ENCODE results near the gene RACK1. TPM values are rescaled to one million over a fixed set of nuclear protein-coding genes. Genes with fewer than 3 reads are reported as not detected.

RACK1 gene
- total RNA-seq, 1 donor from 2014 or later = 628 TPM

DNA sequence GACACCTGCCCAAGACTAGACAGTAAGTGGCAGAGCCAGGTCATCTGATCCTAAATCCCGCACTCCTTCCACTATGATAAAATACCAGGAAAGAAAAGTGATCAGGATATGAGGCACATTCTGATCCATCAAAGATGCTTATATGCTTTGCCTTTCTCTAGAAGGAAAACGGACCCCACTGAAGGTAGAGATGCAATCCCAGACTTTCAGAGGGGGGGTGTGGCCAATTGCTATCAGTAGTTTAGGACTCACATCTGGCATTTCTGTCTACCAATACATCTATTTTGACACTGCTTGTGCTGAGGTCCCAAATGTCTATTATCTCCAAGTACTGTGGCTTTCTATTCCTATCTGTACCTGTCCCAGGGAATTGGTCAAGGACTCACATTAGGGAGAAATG lies 15.6 kb upstream of the RACK1 start:
- TF ChIP-seq, protein P1, sequence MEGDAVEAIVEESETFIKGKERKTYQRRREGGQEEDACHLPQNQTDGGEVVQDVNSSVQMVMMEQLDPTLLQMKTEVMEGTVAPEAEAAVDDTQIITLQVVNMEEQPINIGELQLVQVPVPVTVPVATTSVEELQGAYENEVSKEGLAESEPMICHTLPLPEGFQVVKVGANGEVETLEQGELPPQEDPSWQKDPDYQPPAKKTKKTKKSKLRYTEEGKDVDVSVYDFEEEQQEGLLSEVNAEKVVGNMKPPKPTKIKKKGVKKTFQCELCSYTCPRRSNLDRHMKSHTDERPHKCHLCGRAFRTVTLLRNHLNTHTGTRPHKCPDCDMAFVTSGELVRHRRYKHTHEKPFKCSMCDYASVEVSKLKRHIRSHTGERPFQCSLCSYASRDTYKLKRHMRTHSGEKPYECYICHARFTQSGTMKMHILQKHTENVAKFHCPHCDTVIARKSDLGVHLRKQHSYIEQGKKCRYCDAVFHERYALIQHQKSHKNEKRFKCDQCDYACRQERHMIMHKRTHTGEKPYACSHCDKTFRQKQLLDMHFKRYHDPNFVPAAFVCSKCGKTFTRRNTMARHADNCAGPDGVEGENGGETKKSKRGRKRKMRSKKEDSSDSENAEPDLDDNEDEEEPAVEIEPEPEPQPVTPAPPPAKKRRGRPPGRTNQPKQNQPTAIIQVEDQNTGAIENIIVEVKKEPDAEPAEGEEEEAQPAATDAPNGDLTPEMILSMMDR (IDR thresholded peaks at IDR 0.05; ENCODE audit: borderline replicate concordance) = no peak
- Histone ChIP-seq H3K27me3 (ENCODE audit: low read depth) (no peaks in the 10 kb centered on the region), H3K4me3 (peak overlapping the region; percentile 88), H3K27ac (replicated peaks) (no peak overlapping the region), H3K36me3 (peaks cover 34% of the 10 kb centered on the region), H3K4me1 (peaks cover 92% of the 10 kb centered on the region), H3K9me3 (replicated peaks) (no peaks in the 10 kb centered on the region)
- no peak for DNase-seq
- intact Hi-C loops (cut with micrococcal nuclease) = no loop called here

DNA sequence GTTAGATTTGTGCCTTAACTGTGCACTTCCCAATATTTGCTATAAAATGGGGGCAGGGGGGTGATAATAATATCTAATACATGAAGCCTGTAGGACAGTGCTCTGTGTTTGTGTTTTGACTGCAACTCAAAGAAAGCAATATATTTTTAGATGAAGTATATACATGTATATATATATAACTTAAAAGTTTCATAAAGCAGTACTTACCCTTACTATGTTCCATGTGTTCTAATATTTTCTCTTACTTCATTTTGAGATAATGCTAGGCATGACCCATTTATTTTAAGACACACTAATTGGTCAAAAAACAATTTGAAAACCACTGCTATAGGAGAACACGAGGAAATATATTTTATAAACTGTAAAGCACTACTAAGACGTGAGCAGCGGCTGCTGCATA lies 14.9 kb upstream of the RACK1 start:
- no peak for DNase-seq
- Histone ChIP-seq H3K27me3 (ENCODE audit: low read depth) (no peaks in the 10 kb centered on the region), H3K36me3 (peaks cover 34% of the 10 kb centered on the region), H3K27ac (replicated peaks) (no peak overlapping the region), H3K9me3 (replicated peaks) (no peaks in the 10 kb centered on the region), H3K4me3 (peak overlapping the region; percentile 88), H3K4me1 (peaks cover 98% of the 10 kb centered on the region)
- intact Hi-C loops (cut with micrococcal nuclease) = no loop called here
- TF ChIP-seq, protein P1 (IDR thresholded peaks at IDR 0.05; ENCODE audit: borderline replicate concordance) = no peak

DNA sequence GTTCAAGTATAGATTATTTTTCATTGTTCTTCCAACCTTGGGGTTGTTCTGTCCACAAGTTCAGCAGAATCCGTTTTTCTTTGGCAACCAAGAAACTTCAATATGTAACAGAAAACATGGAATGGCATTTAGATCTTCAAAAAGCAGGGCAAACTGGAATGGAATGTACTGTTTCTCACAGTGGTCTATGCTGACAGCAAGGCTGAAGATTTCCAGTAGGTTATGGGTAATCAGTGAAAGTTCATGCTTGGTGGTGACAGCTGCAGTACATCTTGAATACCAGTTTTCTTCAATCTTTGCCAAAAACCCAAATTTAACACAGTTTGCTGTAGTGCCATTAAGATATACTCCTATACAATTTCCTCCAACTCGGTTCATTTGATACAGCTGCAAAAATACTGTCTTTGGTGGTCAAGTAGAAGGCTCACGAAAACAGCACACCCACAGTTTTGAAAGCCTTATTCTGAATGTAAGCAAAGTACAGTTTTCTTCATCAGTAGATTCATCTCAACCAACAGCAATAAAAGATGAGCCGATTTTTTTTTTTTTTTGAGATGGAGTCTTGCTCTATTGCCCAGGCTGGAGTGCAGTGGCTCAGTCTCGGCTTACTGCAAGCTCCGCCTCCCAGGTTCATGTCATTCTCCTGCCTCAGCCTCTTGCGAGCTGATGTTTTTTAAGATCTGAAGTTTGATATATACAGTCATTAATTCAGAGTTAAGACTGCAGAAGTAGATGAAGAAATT lies 12.3 kb upstream of the RACK1 start:
- DNase-seq = no peak
- intact Hi-C loops (cut with micrococcal nuclease) = no loop called here
- no peaks in the 10 kb centered on the region for H3K27me3 ChIP-seq (ENCODE audit: low read depth)
- H3K36me3 ChIP-seq = peaks cover 46% of the 10 kb centered on the region
- H3K9me3 ChIP-seq (replicated peaks) = no peaks in the 10 kb centered on the region
- H3K4me3 ChIP-seq = no peak overlapping the region
- TF ChIP-seq, protein P1 (IDR thresholded peaks at IDR 0.05; ENCODE audit: borderline replicate concordance) = no peak
- H3K4me1 ChIP-seq = peaks cover 99% of the 10 kb centered on the region
- H3K27ac ChIP-seq (replicated peaks) = no peak overlapping the region

DNA sequence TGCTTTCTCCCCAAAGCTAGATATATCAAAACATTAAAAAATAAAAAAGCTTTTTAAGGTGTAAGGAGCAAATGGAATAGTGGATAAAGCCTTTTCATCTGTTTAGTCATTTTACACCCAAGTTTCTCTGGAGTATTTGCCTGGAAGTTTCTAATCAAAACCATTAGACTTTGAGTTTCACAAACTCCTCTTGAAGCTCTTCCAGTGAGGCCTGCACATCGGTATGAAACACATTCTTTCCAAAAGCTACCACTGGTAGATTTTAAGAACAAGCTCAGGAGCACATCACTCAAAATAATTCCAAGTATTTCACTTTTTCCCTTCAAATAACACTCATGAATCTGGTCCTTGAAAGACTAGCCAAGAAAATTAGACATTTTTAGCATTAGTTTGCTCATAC lies 11.6 kb upstream of the RACK1 start:
- intact Hi-C loops (cut with micrococcal nuclease) = no loop called here
- Histone ChIP-seq H3K9me3 (replicated peaks) (no peaks in the 10 kb centered on the region), H3K4me1 (peaks cover 99% of the 10 kb centered on the region), H3K4me3 (no peak overlapping the region), H3K27ac (replicated peaks) (no peak overlapping the region), H3K36me3 (peaks cover 46% of the 10 kb centered on the region), H3K27me3 (ENCODE audit: low read depth) (no peaks in the 10 kb centered on the region)
- no peak for DNase-seq
- TF ChIP-seq, protein P1 (IDR thresholded peaks at IDR 0.05; ENCODE audit: borderline replicate concordance) = no peak

DNA sequence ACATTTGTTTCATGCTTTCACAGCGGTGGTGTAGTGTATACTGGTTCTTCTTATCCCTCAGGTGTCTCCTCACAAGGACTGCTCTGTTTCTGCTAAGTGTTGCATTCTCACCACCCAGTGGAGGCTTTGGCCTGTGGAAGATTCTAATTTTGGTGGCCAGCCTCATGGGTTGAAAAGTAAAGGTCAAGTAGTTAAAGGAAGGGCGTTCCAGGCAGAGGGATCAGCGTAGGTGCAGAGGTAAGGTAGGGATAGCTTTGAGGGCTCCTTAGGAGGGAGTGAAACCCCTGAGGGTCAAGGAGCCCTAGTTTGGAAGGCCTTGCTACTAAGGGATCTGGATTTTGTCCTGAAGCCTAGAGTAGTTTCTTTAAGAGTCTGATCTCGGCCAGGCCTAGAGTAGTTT lies 4.6 kb upstream of the RACK1 start:
- intact Hi-C loops (cut with micrococcal nuclease) = no loop called here
- H3K4me1 ChIP-seq = peaks cover 96% of the 10 kb centered on the region
- peak overlapping the region; percentile 94 for H3K4me3 ChIP-seq
- DNase-seq = no peak
- peaks cover 12% of the 10 kb centered on the region for H3K36me3 ChIP-seq
- H3K9me3 ChIP-seq (replicated peaks) = no peaks in the 10 kb centered on the region
- TF ChIP-seq, protein P1 (IDR thresholded peaks at IDR 0.05; ENCODE audit: borderline replicate concordance) = no peak
- H3K27me3 ChIP-seq (ENCODE audit: low read depth) = no peaks in the 10 kb centered on the region
- H3K27ac ChIP-seq (replicated peaks) = peak overlapping the region; percentile 99

Measured in left ventricle myocardium inferior (tissue), 1 donor.